ENCODE measurements around the gene BSCL2. TPM values are rescaled to one million over a fixed set of nuclear protein-coding genes. Genes with fewer than 3 reads are reported as not detected.

The BSCL2 gene
- 34.6 and 63.1 TPM in 2 replicates for total RNA-seq (ENCODE audit: low replicate concordance)

DNA sequence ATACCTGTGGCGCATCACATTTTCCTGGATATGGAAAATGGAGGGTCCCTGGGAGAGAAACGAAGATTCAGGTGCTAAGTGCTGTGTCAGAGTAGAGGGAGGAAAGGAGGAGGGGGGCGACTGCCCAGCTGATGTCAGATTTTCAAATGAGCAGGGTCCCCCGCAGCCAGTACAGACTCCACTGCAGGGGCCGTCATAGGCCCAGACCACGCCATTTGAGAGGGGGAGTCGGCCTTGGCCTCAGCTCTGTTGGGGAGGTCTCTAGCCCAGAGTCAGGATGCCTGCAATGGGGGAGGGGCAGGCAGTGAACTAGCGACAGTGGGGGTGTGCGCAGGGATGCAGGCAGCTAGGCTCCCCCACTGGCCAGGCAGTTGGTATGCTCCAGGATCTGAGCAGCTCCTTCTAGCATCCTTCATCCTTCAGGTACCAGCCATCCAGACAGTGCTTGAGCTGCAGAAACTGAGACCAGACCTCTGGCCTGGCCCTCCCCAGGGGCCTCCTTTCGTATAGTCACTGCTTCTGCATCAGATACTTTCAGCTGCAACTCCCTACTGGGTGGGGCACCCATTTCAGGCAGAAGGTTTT lies at the start of gene BSCL2, which contains the start of gene GNG3:
TSS of gene BSCL2 (minus strand) at position 148 of the 585 bp plus-strand sequence. CDS start 229 bp downstream, outside the sequence.
TSS of gene GNG3 (plus strand) at position 400 of the 585 bp plus-strand sequence. CDS start 620 bp downstream, outside the sequence.
- Mint-ChIP-seq H3K4me3 (peak within 1 kb of the TSS; percentile 88), H3K4me1 (peaks cover 47% of the 10 kb centered on the region), H3K9me3 (no peaks in the 10 kb centered on the region), H3K27ac (peak within 1 kb of the TSS; percentile 97), H3K36me3 (peaks cover 19% of the 10 kb centered on the region), H3K27me3 (ENCODE audit: insufficient read depth, low read depth) (peaks cover 8% of the 10 kb centered on the region)
- H3K4me1 ChIP-seq: peaks cover 32% of the 10 kb centered on the region
- TF ChIP-seq, protein P1, sequence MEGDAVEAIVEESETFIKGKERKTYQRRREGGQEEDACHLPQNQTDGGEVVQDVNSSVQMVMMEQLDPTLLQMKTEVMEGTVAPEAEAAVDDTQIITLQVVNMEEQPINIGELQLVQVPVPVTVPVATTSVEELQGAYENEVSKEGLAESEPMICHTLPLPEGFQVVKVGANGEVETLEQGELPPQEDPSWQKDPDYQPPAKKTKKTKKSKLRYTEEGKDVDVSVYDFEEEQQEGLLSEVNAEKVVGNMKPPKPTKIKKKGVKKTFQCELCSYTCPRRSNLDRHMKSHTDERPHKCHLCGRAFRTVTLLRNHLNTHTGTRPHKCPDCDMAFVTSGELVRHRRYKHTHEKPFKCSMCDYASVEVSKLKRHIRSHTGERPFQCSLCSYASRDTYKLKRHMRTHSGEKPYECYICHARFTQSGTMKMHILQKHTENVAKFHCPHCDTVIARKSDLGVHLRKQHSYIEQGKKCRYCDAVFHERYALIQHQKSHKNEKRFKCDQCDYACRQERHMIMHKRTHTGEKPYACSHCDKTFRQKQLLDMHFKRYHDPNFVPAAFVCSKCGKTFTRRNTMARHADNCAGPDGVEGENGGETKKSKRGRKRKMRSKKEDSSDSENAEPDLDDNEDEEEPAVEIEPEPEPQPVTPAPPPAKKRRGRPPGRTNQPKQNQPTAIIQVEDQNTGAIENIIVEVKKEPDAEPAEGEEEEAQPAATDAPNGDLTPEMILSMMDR (IDR thresholded peaks at IDR 0.05): no peak
- TF ChIP-seq EZH2phosphoT487 (IDR thresholded peaks at IDR 0.05) (no peak), EZH2 (IDR thresholded peaks at IDR 0.05) (no peak)
- no peaks in the 10 kb centered on the region for H3K36me3 ChIP-seq
- no peaks in the 10 kb centered on the region for H3K27me3 ChIP-seq
- H3F3A ChIP-seq (ENCODE audit: low read depth): peaks cover 66% of the 10 kb centered on the region
- no peaks in the 10 kb centered on the region for H3K9me3 ChIP-seq (ENCODE audit: low read depth)
- peak; percentile 85 for DNase-seq (ENCODE audit: low spot score)
- peak within 1 kb of the TSS; percentile 65 for H3K4me3 ChIP-seq
- H3K27ac ChIP-seq: peak within 1 kb of the TSS; percentile 72
- peaks cover 16% of the 10 kb centered on the region for H3K79me2 ChIP-seq (ENCODE audit: low read depth)
- H2AFZ ChIP-seq (replicated peaks): peak within 1 kb of the TSS; percentile 7
- peak within 1 kb of the TSS; percentile 96 for H3K4me2 ChIP-seq
- H4K20me1 ChIP-seq (ENCODE audit: low read depth): no peaks in the 10 kb centered on the region
- no peak within 1 kb of the TSS for H3K9ac ChIP-seq

DNA sequence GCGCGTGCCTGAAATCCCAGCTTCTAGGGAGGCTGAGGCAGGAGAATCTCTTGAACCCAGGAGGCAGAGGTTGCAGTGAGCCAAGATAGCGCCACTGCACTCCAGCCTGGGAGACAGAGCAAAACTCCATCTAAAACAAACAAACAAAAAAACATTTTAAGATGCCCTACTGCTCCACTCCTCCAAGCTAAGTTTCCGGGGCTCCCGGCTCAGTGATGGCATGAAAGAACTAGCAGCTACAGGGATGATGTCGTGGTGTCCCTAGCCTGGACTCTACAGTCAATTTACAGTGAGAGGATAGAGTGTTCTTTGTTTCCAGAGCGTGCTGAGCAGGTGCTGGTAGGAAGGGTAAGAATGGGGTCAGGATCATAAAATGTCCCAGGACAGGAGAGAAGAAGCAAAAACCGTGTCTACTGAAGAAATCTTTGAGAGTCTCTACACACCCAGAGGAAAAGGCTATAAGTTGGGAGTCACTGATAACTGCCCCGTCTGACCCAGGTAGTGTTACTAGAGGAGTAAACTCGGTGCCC lies 47.9 kb upstream of the BSCL2 start:
- Mint-ChIP-seq H3K27me3 (ENCODE audit: insufficient read depth, low read depth) (peaks cover 7% of the 10 kb centered on the region), H3K36me3 (peaks cover 2% of the 10 kb centered on the region), H3K4me1 (peaks cover 7% of the 10 kb centered on the region), H3K27ac (peak overlapping the region; percentile 3), H3K9me3 (no peaks in the 10 kb centered on the region), H3K4me3 (peak overlapping the region; percentile 98)
- Histone ChIP-seq H3F3A (ENCODE audit: low read depth) (peaks cover 36% of the 10 kb centered on the region), H2AFZ (replicated peaks) (no peak overlapping the region), H4K20me1 (ENCODE audit: low read depth) (no peaks in the 10 kb centered on the region), H3K27me3 (no peaks in the 10 kb centered on the region), H3K4me1 (no peaks in the 10 kb centered on the region), H3K9ac (no peak overlapping the region), H3K79me2 (ENCODE audit: low read depth) (peaks cover 29% of the 10 kb centered on the region), H3K4me3 (no peak overlapping the region), H3K27ac (no peak overlapping the region), H3K4me2 (peak overlapping the region; percentile 68), H3K36me3 (no peaks in the 10 kb centered on the region), H3K9me3 (ENCODE audit: low read depth) (no peaks in the 10 kb centered on the region)
- TF ChIP-seq EZH2 (IDR thresholded peaks at IDR 0.05) (no peak), EZH2phosphoT487 (IDR thresholded peaks at IDR 0.05) (no peak)
- TF ChIP-seq, protein P1 (IDR thresholded peaks at IDR 0.05): no peak
- no peak for DNase-seq (ENCODE audit: low spot score)

DNA sequence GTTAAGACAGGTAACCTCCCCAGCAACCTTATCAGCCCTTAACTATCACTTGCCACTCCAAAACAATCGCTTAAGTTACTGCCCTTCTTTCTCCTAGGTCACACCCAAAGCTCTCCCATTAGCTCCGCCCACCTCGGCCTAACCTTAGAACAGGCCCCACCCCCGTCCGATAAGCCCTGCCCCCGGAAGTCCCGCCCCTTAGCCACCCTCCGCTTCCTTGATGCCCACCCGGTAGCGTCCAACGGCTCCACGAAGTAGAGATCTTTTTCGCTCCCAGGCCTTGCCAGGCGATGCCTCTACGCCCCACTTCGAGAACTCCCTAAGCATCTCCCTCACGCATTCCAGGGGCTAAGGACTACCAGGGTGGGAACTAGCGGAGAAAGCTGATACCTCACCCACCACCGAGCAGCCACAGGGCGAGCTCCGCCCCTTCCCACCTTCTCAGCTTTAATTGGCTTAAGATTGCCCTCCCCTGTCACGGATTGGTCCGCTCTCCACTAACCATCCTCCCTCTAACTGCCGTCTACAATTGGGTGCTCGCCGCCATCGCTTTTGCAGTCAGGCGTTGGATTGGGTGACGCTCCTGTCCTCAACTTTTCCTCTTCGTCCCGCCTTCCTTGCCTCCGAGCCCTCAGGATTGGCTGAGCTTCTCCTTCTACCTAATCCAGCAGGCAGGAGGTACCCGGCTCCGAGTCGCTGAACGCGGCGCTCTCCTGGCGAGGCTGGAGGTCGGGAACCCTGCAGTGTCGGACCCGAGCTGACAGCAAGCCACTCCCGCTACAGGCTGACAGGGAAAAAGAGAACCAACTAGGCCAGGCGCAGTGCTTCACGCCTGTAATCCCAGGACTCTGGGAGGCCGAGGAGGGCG lies 46.7 kb upstream of the BSCL2 start, which contains the start of gene ZBTB3:
TSS of gene ZBTB3 (minus strand) at position 425 of the 868 bp plus-strand sequence. CDS start 496 bp downstream, outside the sequence.
- H3K9me3 ChIP-seq (ENCODE audit: low read depth): no peaks in the 10 kb centered on the region
- H3K27ac Mint-ChIP-seq: peak within 1 kb of the TSS; percentile 97
- H3K9ac ChIP-seq: peak within 1 kb of the TSS; percentile 66
- H3K4me1 Mint-ChIP-seq: peaks cover 5% of the 10 kb centered on the region
- no peaks in the 10 kb centered on the region for H3K27me3 ChIP-seq
- H3K79me2 ChIP-seq (ENCODE audit: low read depth): peaks cover 33% of the 10 kb centered on the region
- H2AFZ ChIP-seq (replicated peaks): peak within 1 kb of the TSS; percentile 98
- H3K4me3 Mint-ChIP-seq: peak within 1 kb of the TSS; percentile 98
- peak within 1 kb of the TSS; percentile 77 for H3K4me2 ChIP-seq
- H3K36me3 Mint-ChIP-seq: peaks cover 4% of the 10 kb centered on the region
- peak within 1 kb of the TSS; percentile 73 for H3K27ac ChIP-seq
- no peaks in the 10 kb centered on the region for H3K4me1 ChIP-seq
- no peaks in the 10 kb centered on the region for H4K20me1 ChIP-seq (ENCODE audit: low read depth)
- H3F3A ChIP-seq (ENCODE audit: low read depth): peaks cover 28% of the 10 kb centered on the region
- TF ChIP-seq, protein P1 (IDR thresholded peaks at IDR 0.05): no peak
- TF ChIP-seq EZH2phosphoT487 (IDR thresholded peaks at IDR 0.05) (no peak), EZH2 (IDR thresholded peaks at IDR 0.05) (no peak)
- H3K9me3 Mint-ChIP-seq: no peaks in the 10 kb centered on the region
- peak; percentile 99 for DNase-seq (ENCODE audit: low spot score)
- peaks cover 7% of the 10 kb centered on the region for H3K27me3 Mint-ChIP-seq (ENCODE audit: insufficient read depth, low read depth)
- H3K4me3 ChIP-seq: peak within 1 kb of the TSS; percentile 74
- H3K36me3 ChIP-seq: no peaks in the 10 kb centered on the region
